ENCODE data around the gene VN1R4.
A peak's percentile ranks its signal among the peaks of the same experiment; 100 is the strongest.
"Not testable (repeated sequence)": the region's sequence is repeated elsewhere in the genome, so short reads cannot be mapped to it uniquely, and the experiment has no call there.

Gene VN1R4

GRCh38 chr19:53267623-53268022, at the start of gene VN1R4:
Gene VN1R4, minus strand, starts transcription at chr19:53267723. Its CDS starts 58 bp downstream, at chr19:53267665.
- DNase-seq, result not testable (repeated sequence)

- DNase-seq, result no peak
Observed at GRCh38 chr19:53311897-53312296, 44.4 kb upstream of the VN1R4 start.

GRCh38 chr19:53311044-53311443, 43.5 kb upstream of the VN1R4 start:
- DNase-seq, result no peak

DNA sequence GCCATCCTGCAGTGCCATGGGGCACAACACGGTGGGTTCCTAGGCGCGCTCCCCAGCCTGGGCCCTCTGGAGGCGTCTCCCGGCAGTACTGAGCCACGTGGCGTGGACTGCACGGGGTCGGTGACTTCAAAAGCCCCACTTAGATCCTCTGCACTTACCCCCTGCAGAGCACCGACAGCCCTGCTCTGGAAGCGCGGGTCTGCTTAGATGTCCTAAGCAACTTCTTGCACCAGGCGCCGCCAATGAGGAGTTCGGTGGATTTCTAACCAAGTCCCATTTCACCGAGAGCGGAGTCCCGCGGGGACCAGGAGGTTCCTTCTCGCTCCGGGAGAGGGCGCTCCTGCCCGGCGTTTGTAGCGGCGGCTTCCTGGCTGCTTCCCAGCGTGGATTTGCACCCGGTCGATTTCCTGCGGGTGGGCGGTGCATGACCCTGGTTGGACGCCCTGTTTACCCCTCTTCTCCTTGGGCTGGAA, 40.9 kb upstream of the VN1R4 start:
- DNase-seq, result peak in 1 of 3 donors; percentile 4

DNA sequence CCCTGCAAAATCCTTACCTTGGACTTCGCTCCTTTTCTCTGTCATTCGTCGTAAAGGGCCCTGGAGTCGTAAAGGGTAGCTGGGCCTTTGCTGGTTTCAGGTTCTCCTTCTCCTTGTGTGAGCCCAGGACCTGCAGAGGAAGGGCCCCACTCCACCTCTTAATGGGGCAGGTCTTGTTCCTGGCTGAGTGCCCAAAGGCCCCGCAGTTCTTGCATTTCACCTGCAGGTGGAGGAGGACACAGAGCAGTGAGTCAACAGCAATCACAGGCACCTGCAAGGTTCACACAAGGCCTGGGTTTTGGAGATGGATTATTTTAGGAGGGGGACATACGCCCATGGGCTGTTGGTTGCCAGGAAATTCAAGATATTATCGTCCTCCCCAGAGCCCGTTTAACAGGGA, 33.8 kb upstream of the VN1R4 start:
- DNase-seq, result not testable (repeated sequence)

DNA sequence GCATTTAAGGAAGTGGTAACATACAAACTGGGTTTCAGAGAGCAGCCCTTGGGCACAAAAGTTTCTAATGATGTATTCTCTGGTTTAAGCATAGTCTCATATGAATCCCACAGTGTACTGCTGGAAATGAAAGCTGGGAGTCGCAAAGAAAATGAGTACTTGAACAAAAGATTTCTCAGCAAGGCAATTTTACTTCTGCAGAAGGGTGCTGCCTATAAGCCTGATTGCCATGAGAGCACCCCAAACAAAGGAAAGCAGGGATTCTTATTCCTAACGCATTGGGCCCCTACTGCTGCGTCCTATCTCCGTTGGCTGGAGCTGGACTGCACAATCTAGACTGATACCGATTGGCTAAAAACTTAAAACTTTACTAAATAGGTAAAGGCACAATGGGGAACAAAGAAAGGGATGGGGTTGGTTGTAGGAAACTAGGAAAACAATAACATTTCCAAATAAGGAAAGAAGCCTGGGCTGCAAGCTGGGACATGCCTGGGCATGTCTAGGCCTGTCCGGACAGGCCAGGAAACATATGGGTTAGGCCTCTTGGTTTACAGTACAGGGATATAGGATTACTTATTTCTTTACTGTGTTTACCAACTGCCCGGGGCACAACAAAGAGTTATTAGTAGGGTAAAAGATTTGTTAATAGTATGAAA, 27.4 kb upstream of the VN1R4 start:
- no peak for DNase-seq

DNA sequence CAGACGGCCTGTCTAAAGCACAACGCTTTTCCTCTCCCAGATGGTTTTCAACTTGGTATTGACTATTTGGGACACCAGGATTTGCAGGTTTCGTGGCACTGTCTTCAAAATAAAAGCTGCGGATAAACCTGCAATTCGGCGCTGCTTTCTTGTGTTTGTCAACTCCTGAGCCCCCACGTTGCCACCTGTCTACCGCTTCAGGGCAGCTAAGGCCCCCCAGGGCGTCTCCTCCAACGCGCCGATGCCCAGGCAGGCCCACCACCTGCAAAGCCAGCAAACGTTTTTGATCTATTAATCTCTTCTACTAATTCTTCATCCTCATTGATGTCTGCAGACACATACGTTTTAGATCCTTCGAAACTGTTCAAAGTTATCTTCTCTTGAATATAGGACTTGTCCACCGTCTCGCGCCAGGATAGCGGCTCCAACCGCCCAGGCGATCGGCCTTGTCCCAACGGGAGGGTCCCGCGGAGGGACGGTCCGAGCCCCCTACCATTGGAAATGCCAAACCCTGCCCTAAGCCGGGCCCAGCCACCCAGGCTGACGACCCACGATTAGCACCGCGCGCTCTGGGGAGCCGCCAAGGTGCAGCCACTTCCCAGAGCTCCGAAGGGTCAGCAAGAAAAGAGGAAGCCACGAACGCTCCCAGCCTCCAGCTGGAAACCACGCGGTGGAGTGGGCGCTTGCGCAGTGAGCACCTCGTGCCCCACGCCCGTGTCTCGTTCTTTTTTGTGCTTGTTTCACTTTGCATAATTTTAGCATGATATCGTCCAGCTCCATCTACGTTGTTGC, 23.4 kb upstream of the VN1R4 start:
- no peak for DNase-seq

DNA sequence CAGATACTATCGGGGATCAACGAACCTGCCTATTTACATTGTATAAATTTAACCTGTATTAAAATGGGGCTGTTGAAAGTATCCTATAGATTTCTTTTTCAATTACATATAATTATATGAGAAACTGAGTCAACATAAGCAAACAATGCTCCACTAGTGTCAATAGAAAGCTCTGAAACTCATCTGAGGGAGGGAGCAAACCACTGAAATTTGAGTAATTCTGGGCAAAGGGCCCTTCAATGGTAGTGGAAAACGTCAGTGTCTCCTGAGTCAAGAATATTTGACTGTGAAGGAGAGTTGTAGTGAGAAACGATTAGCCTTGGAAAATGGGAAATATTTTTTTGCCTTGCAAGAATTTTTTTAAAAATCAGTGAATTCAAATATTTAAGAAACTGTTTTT, 17.6 kb upstream of the VN1R4 start:
- no peak for DNase-seq

GRCh38 chr19:53281947-53282346, 14.4 kb upstream of the VN1R4 start:
- DNase-seq, result not testable (repeated sequence)

- no peak for DNase-seq
Observed at GRCh38 chr19:53275480-53275879, 8.0 kb upstream of the VN1R4 start.

DNA sequence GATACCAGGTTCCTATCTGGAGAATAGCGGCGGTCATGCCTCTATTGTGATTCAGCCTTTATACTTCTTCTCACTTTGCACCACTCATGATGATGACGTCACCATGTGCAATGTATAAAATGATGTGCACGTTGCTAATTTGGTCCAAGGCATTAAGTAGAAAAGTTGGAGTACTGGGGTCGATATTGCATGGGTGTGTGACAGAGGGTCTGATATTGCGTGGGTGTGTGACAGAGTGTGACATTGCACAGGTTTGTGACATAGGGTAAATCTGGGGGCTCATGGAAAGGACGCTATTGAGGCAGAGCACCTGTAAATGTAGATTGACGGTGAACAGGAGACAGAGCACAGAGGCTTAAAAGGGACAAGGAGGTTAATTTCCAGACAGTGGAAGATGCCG, 4.5 kb upstream of the VN1R4 start:
- no peak for DNase-seq

DNA sequence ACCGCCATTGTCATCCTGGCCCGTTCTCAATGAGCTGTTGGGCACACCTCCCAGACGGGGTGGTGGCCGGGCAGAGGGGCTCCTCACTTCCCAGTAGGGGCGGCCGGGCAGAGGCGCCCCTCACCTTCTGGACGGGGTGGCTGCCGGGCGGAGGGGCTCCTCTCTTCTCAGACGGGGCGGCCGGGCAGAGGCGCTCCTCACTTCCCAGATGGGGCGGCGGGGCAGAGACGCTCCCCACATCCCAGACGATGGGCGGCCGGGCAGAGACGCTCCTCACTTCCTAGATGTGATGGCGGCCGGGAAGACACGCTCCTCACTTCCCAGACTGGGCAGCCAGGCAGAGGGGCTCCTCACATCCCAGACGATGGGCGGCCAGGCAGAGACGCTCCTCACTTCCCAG, 2.3 kb upstream of the VN1R4 start:
- DNase-seq, result not testable (repeated sequence)

GRCh38 chr19:53257715-53258342, 9.7 kb downstream of the VN1R4 start, which contains the start of gene VN1R2:
Gene VN1R2, plus strand, starts transcription at chr19:53258292. Its CDS starts 84 bp downstream, at chr19:53258376.
- not testable (repeated sequence) for DNase-seq

DNA sequence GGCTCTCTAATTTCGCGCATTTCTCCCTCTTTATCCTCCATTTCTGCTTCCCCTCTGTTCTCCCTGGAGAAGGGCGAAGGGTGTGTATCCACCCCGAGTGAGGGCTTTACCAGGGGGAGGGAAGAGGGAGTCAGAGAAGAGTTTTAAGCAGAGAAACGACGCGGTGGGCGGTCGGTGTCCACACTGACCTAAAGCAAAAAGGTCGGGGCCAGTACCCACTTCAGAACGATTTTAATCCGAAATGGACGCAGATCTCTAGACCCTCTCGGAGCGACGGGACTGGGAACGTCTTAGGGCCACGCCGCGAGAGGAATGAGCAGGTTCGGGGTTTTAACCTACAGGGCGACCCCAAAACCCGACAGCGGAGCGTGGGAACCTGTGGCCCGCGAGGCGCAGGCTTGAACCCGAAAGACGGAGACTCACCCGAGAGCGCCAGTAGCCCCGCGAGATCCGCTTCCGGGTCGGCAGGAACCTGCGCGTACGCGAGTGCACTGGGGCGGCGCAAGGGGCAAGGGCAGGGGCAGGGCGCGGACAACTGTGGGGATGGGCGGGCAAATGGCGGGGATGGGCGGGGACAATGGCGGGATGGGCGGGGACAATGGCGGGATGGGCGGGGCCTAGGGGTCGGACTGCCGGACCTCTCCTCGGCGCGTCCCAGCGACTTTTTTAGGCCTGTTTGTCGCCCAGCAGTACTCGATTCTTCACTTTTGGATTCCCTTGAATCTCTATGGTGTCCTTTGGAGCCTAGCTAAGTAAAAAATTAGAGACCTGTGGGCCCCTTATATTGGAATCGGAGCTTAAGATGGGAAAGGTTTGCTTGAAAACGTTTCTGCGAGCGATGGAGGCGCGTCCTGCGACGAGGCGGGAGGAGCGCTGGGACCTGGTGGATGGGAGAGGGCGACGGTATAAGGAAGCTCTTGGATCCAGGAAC, 12.8 kb downstream of the VN1R4 start, which contains the start of gene ZNF677:
Gene ZNF677, minus strand, starts transcription at position 463 of the 931 bp plus-strand sequence. CDS start 3,323 bp downstream, outside the sequence.
- peak; percentile 89 to 94 (median 90) for DNase-seq

- DNase-seq, result no peak
Observed at GRCh38 chr19:53246498-53246897, 21.0 kb downstream of the VN1R4 start.

- no peak for DNase-seq
Observed at GRCh38 chr19:53237114-53237777, 30.3 kb downstream of the VN1R4 start.

GRCh38 chr19:53224606-53225005, 42.9 kb downstream of the VN1R4 start:
- DNase-seq, result no peak

GRCh38 chr19:53222716-53223115, 44.8 kb downstream of the VN1R4 start:
- DNase-seq, result not testable (repeated sequence)
